ENCODE data around the gene CCDC183.

- TF ChIP-seq CTCF (IDR thresholded peaks at IDR 0.05 in 8 of 11, conservative IDR thresholded peaks at IDR 0.05 in 3 of 11) (no peak), POLR2A (IDR thresholded peaks at IDR 0.05) (no peak), POLR2AphosphoS5 (IDR thresholded peaks at IDR 0.05) (no peak)
Observed at GRCh38 chr9:136805207-136805740, 9.1 kb downstream of the CCDC183 start.

All from spleen (tissue), 7 donors.